ENCODE results near the gene KIF3B.
"Not testable (repeated sequence)": the region's sequence is repeated elsewhere in the genome, so short reads cannot be mapped to it uniquely, and the experiment has no call there.

Gene KIF3B

DNA sequence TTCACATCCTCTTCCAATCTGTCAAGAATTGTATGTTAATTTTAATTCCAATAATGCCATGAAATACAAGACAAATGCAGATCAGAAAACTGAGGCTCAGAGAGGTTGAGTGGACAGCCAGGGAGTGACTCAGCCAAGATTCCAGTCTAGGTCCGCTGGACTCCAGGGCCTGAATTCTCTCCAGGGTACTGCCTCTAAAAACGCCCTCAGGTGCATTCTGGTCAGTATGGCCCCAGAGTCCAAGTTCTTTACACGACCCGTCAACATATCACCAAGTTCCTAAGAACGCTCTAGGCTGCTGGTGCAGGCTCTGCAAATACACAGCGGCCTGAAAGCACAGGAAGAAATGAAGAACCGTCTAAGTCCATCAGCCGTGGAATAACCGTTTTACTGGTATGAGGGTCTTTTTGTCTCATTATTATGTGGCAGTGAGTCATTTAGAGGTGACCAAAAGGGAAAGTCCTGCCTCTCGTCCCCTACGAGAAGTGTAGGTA is 80.0 kb downstream of the KIF3B start:
- no peak for DNase-seq (ENCODE audit: low read depth)

DNA sequence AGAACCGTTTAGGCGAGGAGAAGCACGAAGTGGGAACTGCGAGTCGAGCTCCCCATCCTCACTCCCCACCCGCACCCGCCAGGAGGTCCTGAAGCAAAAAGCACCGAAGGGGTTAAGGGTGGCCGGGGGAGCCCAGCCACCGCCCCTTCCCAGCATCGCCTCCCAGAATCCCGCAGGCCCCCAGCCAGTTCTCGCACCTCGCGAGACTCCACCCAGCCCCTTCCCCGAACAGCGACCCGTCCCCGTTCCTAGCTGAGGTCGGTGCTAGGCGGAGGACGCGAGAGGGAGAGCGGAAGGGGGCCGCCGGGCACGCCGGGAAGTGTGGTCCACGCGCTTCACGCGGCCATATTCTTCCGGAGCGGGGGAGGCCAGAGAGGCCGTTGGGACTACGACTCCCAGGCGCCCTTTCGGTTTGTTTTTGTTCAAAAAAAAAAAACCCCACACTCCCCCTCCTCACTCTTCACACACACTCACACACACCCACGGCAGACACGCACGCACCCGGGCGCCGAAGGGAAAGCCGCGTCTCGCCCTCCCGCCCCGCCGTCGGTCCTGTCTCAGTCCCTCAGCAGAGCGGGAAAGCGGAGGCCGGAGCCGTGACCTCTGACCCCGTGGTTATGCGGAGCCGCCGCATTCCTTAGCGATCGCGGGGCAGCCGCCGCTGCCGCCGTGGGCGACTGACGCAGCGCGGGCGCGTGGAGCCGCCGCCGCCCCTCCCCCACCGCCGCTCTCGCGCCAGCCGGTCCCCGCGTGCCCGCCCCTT is 80.6 kb downstream of the KIF3B start, which contains the start of gene ASXL1:
Gene ASXL1, plus strand, starts transcription at position 463 of the 763 bp plus-strand sequence. CDS start 445 bp downstream, outside the sequence.
- DNase-seq (ENCODE audit: low read depth), result peak; percentile 96

DNA sequence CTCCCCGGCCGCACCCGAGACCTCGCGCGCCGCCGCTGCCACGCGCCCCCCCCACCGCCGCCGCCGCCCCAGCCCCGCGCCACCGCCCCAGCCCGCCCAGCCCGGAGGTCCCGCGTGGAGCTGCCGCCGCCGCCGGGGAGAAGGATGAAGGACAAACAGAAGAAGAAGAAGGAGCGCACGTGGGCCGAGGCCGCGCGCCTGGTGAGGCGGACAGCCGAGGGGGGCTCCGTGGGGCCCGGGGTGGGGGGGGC is 81.1 kb downstream of the KIF3B start:
- no peak for DNase-seq (ENCODE audit: low read depth)

DNA sequence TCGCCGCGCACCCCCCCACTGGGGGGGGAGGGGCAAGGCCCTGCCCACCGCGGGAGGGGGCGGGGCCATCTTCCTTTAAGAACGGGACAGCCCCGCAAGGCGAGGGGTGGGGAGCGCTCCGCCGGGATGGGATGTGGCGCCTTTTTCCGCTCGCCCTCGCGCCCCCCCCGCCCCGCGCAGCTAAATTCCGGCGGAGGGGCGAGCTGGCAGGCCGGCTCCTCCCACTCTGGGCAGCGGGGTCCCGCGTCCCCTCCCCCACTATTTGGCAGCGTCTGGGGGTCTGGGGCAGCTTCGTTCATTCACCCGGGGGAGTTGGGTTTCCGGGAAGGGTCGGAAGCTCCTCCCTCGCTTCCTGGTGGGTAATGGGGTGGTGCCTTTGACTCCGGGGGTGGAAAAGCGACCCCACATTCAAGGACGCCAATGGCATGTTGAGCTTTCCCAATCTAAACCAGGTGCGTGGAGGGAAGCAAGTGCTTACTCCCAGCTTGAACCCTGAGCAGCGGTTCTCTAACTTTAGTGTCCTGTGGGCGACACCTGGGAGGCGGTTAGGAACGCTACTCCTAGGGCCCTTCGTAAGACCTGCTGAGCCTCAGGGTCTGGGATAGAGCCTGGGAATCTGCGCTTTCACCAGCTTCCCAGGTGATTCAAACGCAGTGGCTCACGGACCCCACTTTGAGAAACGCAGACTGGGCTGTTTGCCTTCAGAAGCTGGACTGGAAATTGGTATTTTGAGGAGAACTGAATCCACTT is 81.6 kb downstream of the KIF3B start:
- DNase-seq (ENCODE audit: low read depth), result no peak

DNA sequence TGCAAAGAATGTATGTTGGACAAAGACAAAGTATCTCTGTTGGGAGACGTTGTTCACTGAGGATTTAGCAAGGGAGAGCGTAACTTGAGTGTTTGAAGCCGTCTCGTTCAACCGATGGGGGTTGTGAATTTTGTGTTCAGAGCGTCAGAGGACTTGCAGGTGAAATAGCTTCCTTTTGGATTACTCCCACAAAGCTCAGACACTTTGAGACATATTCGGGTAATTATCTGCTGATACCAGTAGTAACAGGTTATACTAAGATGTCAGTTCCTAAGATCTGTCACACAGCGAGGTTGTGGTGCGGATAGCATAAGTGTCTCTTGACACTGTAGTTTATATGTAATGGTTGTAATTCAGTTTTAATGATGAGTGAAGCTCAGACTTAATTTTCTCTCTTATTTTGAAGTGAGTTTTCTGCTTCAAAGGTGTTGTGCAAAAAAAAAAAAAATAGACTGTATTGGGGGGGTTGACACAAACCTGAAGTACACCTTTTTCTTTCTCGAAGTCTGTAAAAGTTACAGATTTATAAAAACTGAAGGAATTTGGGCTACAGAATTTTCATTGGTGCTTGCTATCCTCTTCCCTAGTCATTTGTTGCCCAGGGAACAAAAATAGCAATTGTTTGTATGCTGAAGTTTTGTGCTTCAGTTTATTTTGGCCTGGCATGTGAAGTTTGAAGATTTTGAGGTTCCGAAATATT is 82.3 kb downstream of the KIF3B start:
- no peak for DNase-seq (ENCODE audit: low read depth)

DNA sequence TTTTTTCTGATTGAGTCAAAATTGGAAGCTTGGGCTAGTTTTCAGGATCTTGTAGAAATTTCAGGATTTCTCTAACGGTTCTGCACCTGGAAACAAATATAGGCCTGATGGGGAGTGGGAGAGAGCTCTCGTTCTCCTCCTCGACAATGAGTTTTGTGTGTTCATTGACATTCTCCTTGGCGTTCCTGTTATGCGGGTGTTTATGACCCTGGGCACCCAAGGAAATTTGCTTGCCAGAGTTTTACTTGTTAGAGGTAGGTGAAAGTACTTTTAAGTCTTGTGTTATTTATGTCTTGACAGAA is 82.8 kb downstream of the KIF3B start:
- DNase-seq (ENCODE audit: low read depth), result no peak

DNA sequence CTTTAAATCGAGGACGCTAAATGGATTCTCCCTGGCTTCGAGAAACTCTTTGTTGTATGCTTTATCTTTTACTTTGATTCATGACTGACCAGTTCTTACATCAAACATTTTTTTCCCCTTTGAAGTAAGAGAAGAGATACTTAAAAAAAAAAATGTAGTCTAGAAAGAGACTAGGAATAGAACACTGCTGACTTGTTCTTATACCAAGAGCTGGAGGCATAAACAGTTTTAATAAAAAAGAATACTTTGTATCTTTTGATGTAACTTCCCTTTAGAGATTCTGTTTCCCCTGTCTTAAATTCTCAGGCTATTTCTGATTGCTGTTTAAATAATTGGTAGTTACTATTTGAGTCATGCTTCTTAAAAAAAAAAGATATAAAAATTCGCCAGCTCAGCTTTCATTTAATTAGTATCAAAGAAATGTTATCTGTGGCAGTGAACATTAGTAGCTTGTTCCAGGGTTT is 85.5 kb downstream of the KIF3B start:
- no peak for DNase-seq (ENCODE audit: low read depth)

DNA sequence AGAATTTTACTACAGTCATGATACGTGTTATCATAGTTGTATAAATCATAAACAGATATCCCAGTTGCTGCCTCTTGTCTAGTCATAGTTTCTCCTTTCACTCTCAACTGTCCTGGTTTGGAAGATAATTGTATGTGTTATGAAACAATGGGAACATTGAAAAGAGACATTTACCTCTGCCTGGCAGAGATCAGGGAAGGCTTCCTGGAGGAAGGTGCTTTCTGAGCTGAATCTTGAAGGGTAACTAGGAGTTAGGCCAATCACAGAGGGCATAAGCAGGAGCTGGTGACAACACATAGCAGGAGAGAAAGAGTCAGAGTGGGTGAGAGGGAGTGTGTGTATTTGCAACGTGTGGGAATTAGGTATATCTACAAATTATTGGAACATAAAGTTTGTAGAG is 86.0 kb downstream of the KIF3B start:
- no peak for DNase-seq (ENCODE audit: low read depth)

DNA sequence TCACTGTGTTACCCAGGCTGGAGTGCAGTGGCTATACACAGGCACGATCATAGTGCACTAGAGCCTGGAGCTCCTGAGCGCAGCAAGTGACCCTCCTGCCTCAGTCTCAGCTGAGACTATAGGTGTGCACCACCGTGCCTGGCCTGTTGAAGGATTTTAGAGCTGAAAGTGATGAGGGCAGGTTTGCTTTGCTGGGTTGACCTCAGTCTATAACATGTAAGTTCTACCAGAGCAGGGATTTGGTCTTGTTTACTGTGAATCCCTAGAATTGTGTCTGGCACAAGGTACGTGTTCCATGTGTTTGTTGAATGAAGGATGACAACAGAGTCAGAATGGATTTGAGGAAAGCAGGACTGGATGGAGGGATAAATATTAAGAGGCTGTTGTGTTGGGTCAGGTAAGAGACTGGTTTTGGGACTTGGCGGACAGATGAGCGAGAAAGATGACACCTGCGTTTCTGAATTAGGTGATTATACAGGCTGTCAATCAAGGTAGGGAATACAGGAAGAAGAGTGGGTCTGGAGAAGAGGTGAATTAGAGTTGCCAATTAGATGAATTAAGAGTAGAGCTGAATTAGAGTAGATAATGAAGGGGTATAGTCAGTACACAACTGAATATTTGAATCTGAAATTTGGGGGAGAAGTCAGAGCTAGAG is 87.2 kb downstream of the KIF3B start:
- no peak for DNase-seq (ENCODE audit: low read depth)

DNA sequence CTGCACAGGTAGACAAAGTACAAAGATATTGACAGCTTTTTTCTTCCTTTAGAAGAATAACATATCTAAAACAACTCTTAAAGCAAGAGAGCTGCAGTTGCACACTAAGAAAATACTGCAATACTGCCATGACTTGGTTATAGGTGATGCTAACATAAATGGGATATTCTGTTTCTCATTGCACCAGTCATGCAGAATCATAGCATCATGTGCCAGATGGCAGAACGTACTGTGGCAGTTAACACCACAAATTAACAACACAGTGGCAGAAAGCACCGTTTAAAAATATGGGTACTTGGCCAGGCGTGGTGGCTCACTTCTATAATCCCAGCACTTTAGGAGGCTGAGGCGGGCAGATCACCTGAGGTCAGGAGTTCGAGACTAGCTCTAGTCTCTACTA is 88.1 kb downstream of the KIF3B start:
- no peak for DNase-seq (ENCODE audit: low read depth)

DNA sequence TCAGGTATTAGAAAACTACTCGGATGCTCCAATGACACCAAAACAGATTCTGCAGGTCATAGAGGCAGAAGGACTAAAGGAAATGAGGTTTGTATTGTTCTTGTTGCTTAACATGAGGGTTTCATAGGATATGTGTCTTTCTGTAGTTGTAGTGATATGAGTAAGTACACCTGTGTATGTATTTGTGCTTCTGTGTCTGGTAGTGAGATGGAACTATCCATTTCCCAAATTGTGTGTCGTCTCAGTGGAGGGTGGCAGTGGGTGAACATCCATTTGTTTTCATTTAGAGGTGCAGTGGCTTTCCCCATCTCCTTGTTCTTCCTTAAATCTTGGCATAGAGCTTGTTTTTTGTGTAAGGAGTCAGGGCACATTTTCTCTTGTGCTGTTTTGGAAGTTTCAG is 88.9 kb downstream of the KIF3B start:
- DNase-seq (ENCODE audit: low read depth), result no peak

DNA sequence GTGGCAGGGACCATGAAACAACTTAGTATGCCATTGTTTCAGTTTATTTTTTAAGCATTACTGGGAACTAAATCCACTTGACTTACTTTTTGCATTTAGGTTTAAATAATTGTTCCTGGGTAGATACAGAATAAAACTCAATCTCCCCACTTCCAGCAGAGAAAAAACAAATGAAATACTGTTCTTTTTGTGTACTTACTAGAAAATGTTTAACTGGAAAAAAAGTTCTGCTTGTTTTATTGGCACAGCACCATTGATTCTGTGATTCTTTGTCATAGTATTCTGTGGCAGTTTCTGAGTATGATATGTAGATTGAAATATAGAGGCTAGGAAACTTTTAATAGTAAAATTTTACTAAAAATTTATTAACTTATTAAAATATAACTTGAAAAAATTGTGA is 90.9 kb downstream of the KIF3B start:
- DNase-seq (ENCODE audit: low read depth), result no peak

DNA sequence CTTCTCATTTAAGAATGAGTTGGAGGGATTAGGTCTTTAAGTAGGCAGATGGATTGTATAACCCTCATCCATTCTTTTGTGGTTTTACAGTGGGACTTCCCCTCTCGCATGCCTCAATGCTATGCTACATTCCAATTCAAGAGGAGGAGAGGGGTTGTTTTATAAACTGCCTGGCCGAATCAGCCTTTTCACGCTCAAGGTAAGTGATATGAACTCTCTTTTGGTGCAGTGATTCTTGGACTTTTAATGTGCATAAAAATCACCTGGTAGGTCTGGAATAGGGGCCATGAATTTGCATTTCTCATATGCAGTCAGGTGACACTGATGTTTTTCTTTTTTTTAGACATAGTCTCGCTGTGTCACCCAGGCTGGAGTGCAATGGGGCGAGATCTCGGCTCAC is 91.5 kb downstream of the KIF3B start:
- no peak for DNase-seq (ENCODE audit: low read depth)

DNA sequence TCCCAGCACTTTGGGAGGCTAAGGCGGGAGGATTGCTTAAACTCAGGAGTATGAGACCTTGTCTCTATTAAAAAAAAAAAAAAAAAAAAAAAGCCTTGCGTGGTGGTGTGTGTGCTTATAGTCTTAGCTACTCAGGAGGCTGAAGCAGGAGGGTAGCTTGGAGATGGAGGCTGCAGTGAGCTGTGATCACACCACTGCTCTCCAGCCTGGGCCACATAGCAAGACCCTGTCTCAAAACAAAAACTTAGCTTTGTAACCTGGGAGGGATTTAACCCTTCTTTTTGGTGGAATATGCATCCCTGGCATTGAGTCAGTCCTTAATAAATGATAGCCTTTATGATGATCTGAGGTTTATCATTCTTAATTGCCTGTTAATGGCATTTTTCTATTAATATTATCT is 93.4 kb downstream of the KIF3B start:
- no peak for DNase-seq (ENCODE audit: low read depth)

DNA sequence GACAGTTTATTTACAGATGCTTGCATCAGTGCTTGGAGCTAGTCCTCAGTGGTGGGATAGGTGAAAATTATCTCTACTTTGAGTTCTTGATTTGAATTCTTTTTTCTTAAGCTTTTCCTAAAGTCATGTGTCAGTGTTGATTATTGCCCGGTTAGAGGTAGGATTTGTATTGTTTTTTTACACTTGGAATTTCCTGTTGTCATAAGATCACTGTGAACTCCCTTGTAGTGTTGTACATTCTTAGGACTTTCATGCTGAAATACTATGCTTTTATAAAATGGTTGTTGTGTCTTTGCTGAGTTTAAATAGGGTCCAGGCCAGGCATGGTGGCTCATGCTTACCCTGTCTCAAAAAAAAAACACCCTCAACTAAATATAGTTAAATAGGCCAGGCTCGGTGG is 101.0 kb downstream of the KIF3B start:
- no peak for DNase-seq (ENCODE audit: low read depth)

DNA sequence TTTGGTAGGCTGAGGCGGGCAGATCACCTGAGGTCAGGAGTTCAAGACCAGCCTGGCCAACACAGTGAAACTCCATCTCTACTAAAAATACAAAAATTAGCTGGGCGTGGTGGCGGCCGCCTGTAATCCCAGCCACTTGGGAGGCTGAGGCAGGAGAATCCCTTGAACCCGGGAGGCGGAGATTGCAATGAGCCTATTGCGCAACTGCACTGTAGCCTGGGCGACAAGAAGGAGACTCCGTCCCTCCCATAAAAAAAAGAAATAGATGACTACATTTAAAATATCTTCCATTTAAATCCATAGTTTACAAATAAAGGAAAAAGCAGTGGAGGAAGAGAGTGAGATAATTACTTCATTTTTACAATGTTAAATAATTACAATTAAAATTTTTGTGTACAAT is 102.6 kb downstream of the KIF3B start:
- not testable (repeated sequence) for DNase-seq (ENCODE audit: low read depth)

DNA sequence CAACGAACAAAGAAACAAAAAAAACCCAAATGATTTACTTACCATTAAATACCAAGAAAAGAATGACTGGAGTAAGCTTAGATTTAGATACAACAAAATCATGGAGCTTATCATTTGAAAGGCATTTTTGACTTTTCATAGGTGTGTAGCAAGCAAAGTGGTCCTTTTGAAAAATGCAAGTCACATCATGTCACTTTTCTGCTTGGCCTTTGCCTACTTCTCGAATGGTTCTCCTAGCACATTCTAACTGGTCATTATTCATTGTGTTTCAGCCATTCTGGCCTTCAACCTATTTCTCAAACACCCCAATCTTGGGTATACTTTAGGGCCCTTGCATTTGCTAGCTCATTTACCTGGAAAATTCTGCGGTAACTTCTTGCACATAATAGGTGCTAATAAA is 103.3 kb downstream of the KIF3B start:
- DNase-seq (ENCODE audit: low read depth), result no peak

DNA sequence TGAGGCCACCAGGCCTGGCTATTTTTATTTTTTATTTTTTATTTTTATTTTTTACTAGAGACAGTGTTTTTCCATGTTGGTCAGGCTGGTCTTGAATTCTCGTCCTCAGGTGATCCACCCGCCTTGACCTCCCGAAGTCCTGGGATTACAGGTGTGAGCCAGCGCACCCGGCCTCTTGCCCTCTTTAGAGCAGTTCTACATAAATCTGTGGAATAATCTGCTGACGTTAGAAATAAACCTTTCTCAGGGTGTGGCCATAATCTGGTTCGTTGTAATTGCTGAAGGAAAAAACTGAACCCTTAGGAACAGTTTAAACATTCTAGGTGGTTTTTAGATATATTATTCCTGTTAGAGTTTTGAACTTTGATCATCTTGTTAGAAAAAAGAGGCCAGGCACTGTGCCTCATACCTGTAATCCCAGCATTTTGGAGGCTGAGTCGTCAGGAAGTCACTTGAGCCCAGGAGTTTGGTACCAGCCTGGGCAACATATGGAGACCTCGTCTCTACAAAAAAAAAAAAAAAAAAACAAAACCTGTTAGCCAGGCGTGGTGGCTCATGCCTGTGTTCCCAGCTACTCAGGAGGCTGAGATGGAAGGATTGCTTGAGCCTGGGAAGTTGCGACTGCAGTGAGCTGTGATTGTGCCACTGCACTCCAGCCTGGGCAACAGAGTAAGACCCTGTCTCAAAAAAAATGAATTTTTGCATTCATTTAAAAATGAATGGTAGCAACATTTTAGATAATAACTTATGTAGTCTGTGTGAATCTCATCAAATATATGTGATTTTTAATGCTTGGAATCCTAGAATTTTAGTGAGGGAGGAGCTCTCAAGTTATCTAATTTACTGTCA is 104.9 kb downstream of the KIF3B start:
- no peak for DNase-seq (ENCODE audit: low read depth)

DNA sequence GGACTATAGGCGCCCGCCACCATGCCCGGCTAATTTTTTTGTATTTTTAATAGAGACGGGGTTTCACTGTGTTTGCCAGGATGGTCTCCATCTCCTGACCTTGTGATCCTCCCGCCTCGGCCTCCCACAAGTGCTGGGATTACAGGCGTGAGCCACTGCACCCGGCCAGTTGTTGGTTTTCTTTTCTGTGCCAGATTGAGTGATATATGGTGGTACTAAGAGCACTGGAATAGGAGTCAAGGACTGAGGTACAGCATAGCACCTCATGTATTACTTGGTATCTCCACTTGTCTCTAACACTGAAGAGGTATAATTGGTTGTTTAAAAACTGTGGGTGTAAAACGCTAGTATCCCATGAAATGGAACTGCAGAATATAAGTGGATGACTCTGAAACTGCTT is 106.0 kb downstream of the KIF3B start:
- not testable (repeated sequence) for DNase-seq (ENCODE audit: low read depth)

Measured in fibroblast of the conjunctiva (primary cell).